ENCODE measurements around the gene REEP6.
A peak's percentile ranks its signal among the peaks of the same experiment; 100 is the strongest.

The REEP6 gene

GRCh38 chr19:1457031-1457739 is 33.8 kb upstream of the REEP6 start:
- Histone ChIP-seq H3K4me1 (ENCODE audit: control insufficient read depth in 5 of 5, insufficient read depth in 5 of 5, low read length in 5 of 5) (peaks cover 5 to 32% (median 29%) of the 10 kb centered on the region in 5 donors), H3K4me3 (ENCODE audit: low read depth in 1 of 5, low read length in 5 of 5) (no peak overlapping the region), H3K36me3 (ENCODE audit: control insufficient read depth in 5 of 5, insufficient read depth in 5 of 5, low read length in 5 of 5) (peaks cover 0 to 17% (median 7%) of the 10 kb centered on the region in 5 donors), H3K27ac (ENCODE audit: low read depth, low read length) (no peak overlapping the region), H3K27me3 (ENCODE audit: control insufficient read depth in 5 of 5, insufficient read depth in 4 of 5, low read length in 5 of 5) (peaks cover 30 to 43% (median 38%) of the 10 kb centered on the region in 5 donors), H3K9ac (ENCODE audit: low read length in 5 of 5) (no peak overlapping the region), H3K9me3 (ENCODE audit: control insufficient read depth in 5 of 5, low read length in 5 of 5) (no peaks in the 10 kb centered on the region)

GRCh38 chr19:1457892-1458291 is 33.1 kb upstream of the REEP6 start:
- no peak overlapping the region for H3K4me3 ChIP-seq (ENCODE audit: low read depth in 1 of 5, low read length in 5 of 5)

GRCh38 chr19:1459479-1459878 is 31.5 kb upstream of the REEP6 start:
- Histone ChIP-seq H3K27me3 (ENCODE audit: control insufficient read depth in 5 of 5, insufficient read depth in 4 of 5, low read length in 5 of 5) (peaks cover 19 to 29% (median 27%) of the 10 kb centered on the region in 5 donors), H3K4me1 (ENCODE audit: control insufficient read depth in 5 of 5, insufficient read depth in 5 of 5, low read length in 5 of 5) (peaks cover 0 to 17% (median 13%) of the 10 kb centered on the region in 5 donors), H3K36me3 (ENCODE audit: control insufficient read depth in 5 of 5, insufficient read depth in 5 of 5, low read length in 5 of 5) (peaks cover 0 to 17% (median 7%) of the 10 kb centered on the region in 5 donors), H3K27ac (ENCODE audit: low read depth, low read length) (no peak overlapping the region), H3K4me3 (ENCODE audit: low read depth in 1 of 5, low read length in 5 of 5) (no peak overlapping the region), H3K9me3 (ENCODE audit: control insufficient read depth in 5 of 5, low read length in 5 of 5) (no peaks in the 10 kb centered on the region), H3K9ac (ENCODE audit: low read length in 5 of 5) (no peak overlapping the region)

More at GRCh38 chr19:1457892-1458291, 33.1 kb upstream of the REEP6 start:
- Histone ChIP-seq H3K36me3 (ENCODE audit: control insufficient read depth in 5 of 5, insufficient read depth in 5 of 5, low read length in 5 of 5) (peaks cover 0 to 17% (median 7%) of the 10 kb centered on the region in 5 donors), H3K27me3 (ENCODE audit: control insufficient read depth in 5 of 5, insufficient read depth in 4 of 5, low read length in 5 of 5) (peaks cover 22 to 36% (median 30%) of the 10 kb centered on the region in 5 donors), H3K9ac (ENCODE audit: low read length in 5 of 5) (no peak overlapping the region), H3K9me3 (ENCODE audit: control insufficient read depth in 5 of 5, low read length in 5 of 5) (no peaks in the 10 kb centered on the region), H3K27ac (ENCODE audit: low read depth, low read length) (no peak overlapping the region), H3K4me1 (ENCODE audit: control insufficient read depth in 5 of 5, insufficient read depth in 5 of 5, low read length in 5 of 5) (peaks cover 5 to 29% (median 27%) of the 10 kb centered on the region in 5 donors)

- Histone ChIP-seq H3K4me3 (ENCODE audit: low read depth in 1 of 5, low read length in 5 of 5) (no peak overlapping the region), H3K4me1 (ENCODE audit: control insufficient read depth in 5 of 5, insufficient read depth in 5 of 5, low read length in 5 of 5) (peaks cover 0 to 13% (median 10%) of the 10 kb centered on the region in 5 donors), H3K9me3 (ENCODE audit: control insufficient read depth in 5 of 5, low read length in 5 of 5) (no peaks in the 10 kb centered on the region), H3K27me3 (ENCODE audit: control insufficient read depth in 5 of 5, insufficient read depth in 4 of 5, low read length in 5 of 5) (peaks cover 22 to 29% (median 28%) of the 10 kb centered on the region in 5 donors), H3K27ac (ENCODE audit: low read depth, low read length) (no peak overlapping the region), H3K36me3 (ENCODE audit: control insufficient read depth in 5 of 5, insufficient read depth in 5 of 5, low read length in 5 of 5) (peaks cover 0 to 17% (median 7%) of the 10 kb centered on the region in 5 donors), H3K9ac (ENCODE audit: low read length in 5 of 5) (no peak overlapping the region)
Observed at GRCh38 chr19:1460033-1460995, 30.7 kb upstream of the REEP6 start.

DNA sequence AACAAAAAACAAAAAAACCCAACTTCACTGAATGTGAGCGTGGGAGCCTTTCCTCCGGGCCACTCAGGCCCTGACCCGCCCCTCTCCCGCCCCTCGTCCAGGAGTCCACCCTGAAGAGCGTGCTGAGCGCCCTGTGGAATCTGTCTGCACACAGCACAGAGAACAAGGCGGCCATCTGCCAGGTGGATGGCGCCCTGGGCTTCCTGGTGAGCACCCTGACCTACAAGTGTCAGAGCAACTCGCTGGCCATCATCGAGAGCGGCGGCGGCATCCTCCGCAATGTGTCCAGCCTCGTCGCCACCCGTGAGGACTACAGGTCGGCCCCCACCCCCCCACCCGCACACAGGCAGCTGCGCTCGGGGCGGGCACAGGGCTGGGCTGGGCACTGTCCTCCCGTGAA is 29.1 kb upstream of the REEP6 start:
- no peaks in the 10 kb centered on the region for H3K9me3 ChIP-seq (ENCODE audit: control insufficient read depth in 5 of 5, low read length in 5 of 5)
- peaks cover 13 to 30% (median 26%) of the 10 kb centered on the region in 5 donors for H3K27me3 ChIP-seq (ENCODE audit: control insufficient read depth in 5 of 5, insufficient read depth in 4 of 5, low read length in 5 of 5)
- peaks cover 0 to 16% (median 11%) of the 10 kb centered on the region in 5 donors for H3K4me1 ChIP-seq (ENCODE audit: control insufficient read depth in 5 of 5, insufficient read depth in 5 of 5, low read length in 5 of 5)
- H3K9ac ChIP-seq (ENCODE audit: low read length in 5 of 5): no peak overlapping the region
- H3K27ac ChIP-seq (ENCODE audit: low read depth, low read length): no peak overlapping the region
- peaks cover 0 to 17% (median 7%) of the 10 kb centered on the region in 5 donors for H3K36me3 ChIP-seq (ENCODE audit: control insufficient read depth in 5 of 5, insufficient read depth in 5 of 5, low read length in 5 of 5)
- no peak overlapping the region for H3K4me3 ChIP-seq (ENCODE audit: low read depth in 1 of 5, low read length in 5 of 5)

- Histone ChIP-seq H3K9ac (ENCODE audit: low read length in 5 of 5) (no peak overlapping the region), H3K27me3 (ENCODE audit: control insufficient read depth in 5 of 5, insufficient read depth in 4 of 5, low read length in 5 of 5) (peaks cover 29 to 44% (median 37%) of the 10 kb centered on the region in 5 donors), H3K4me1 (ENCODE audit: control insufficient read depth in 5 of 5, insufficient read depth in 5 of 5, low read length in 5 of 5) (peaks cover 0 to 50% (median 39%) of the 10 kb centered on the region in 5 donors), H3K4me3 (ENCODE audit: low read depth in 1 of 5, low read length in 5 of 5) (peak overlapping the region in 1 of 5 donors; percentile 18), H3K9me3 (ENCODE audit: control insufficient read depth in 5 of 5, low read length in 5 of 5) (no peaks in the 10 kb centered on the region), H3K36me3 (ENCODE audit: control insufficient read depth in 5 of 5, insufficient read depth in 5 of 5, low read length in 5 of 5) (peaks cover 0 to 9% (median 5%) of the 10 kb centered on the region in 5 donors), H3K27ac (ENCODE audit: low read depth, low read length) (no peak overlapping the region)
Observed at GRCh38 chr19:1465191-1466016, 25.6 kb upstream of the REEP6 start.

DNA sequence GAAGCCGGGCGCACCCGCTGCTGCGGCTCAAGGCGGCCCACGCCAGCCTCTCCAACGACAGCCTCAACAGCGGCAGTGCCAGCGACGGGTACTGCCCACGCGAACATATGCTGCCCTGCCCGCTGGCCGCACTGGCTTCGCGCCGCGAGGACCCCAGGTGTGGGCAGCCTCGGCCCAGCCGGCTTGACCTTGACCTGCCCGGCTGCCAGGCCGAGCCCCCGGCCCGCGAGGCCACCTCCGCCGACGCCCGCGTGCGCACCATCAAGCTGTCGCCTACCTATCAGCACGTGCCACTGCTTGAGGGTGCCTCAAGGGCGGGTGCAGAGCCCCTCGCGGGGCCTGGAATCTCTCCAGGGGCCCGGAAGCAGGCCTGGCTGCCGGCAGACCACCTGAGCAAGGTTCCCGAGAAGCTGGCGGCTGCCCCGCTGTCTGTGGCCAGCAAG is 24.9 kb upstream of the REEP6 start:
- Histone ChIP-seq H3K36me3 (ENCODE audit: control insufficient read depth in 5 of 5, insufficient read depth in 5 of 5, low read length in 5 of 5) (peaks cover 0 to 3% (median under 1%) of the 10 kb centered on the region in 5 donors), H3K27me3 (ENCODE audit: control insufficient read depth in 5 of 5, insufficient read depth in 4 of 5, low read length in 5 of 5) (peaks cover 31 to 50% (median 41%) of the 10 kb centered on the region in 5 donors), H3K9ac (ENCODE audit: low read length in 5 of 5) (no peak overlapping the region), H3K9me3 (ENCODE audit: control insufficient read depth in 5 of 5, low read length in 5 of 5) (no peaks in the 10 kb centered on the region), H3K27ac (ENCODE audit: low read depth, low read length) (no peak overlapping the region), H3K4me1 (ENCODE audit: control insufficient read depth in 5 of 5, insufficient read depth in 5 of 5, low read length in 5 of 5) (peaks cover 0 to 56% (median 45%) of the 10 kb centered on the region in 5 donors), H3K4me3 (ENCODE audit: low read depth in 1 of 5, low read length in 5 of 5) (peak overlapping the region in 1 of 5 donors; percentile 18)

DNA sequence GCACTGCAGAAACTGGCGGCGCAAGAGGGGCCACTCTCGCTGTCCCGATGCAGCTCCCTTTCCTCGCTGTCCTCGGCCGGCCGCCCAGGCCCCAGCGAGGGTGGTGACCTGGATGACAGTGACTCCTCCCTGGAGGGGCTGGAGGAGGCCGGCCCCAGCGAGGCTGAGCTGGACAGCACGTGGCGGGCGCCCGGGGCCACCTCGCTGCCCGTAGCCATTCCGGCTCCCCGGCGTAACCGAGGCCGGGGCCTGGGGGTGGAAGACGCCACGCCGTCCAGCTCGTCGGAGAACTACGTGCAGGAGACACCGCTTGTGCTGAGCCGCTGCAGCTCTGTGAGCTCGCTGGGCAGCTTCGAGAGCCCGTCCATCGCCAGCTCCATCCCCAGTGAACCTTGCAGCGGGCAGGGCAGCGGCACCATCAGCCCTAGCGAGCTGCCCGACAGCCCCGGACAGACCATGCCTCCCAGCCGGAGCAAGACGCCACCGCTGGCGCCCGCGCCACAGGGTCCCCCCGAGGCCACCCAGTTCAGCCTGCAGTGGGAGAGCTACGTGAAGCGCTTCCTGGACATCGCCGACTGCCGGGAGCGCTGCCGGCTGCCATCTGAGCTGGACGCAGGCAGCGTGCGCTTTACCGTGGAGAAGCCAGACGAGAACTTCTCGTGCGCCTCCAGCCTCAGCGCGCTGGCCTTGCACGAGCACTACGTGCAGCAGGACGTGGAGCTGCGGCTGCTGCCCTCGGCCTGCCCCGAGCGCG is 24.3 kb upstream of the REEP6 start:
- H3K27ac ChIP-seq (ENCODE audit: low read depth, low read length): no peak overlapping the region
- H3K9ac ChIP-seq (ENCODE audit: low read length in 5 of 5): no peak overlapping the region
- no peaks in the 10 kb centered on the region for H3K9me3 ChIP-seq (ENCODE audit: control insufficient read depth in 5 of 5, low read length in 5 of 5)
- peaks cover 0 to 62% (median 51%) of the 10 kb centered on the region in 5 donors for H3K4me1 ChIP-seq (ENCODE audit: control insufficient read depth in 5 of 5, insufficient read depth in 5 of 5, low read length in 5 of 5)
- no peaks in the 10 kb centered on the region for H3K36me3 ChIP-seq (ENCODE audit: control insufficient read depth in 5 of 5, insufficient read depth in 5 of 5, low read length in 5 of 5)
- peak overlapping the region in 2 of 5 donors; percentile 10 to 15 for H3K4me3 ChIP-seq (ENCODE audit: low read depth in 1 of 5, low read length in 5 of 5)
- H3K27me3 ChIP-seq (ENCODE audit: control insufficient read depth in 5 of 5, insufficient read depth in 4 of 5, low read length in 5 of 5): peaks cover 37 to 56% (median 47%) of the 10 kb centered on the region in 5 donors

DNA sequence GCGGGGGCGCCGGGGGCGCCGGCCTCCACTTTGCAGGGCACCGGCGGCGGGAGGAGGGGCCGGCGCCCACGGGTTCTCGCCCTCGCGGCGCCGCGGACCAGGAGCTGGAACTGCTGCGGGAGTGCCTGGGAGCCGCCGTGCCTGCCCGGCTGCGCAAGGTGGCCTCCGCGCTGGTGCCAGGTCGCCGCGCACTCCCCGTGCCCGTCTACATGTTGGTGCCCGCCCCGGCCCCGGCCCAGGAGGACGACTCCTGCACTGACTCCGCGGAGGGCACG is 23.8 kb upstream of the REEP6 start:
- H3K27me3 ChIP-seq (ENCODE audit: control insufficient read depth in 5 of 5, insufficient read depth in 4 of 5, low read length in 5 of 5): peaks cover 42 to 61% (median 53%) of the 10 kb centered on the region in 5 donors

More for the DNA sequence above, 23.8 kb upstream of the REEP6 start:
- H3K4me3 ChIP-seq (ENCODE audit: low read depth in 1 of 5, low read length in 5 of 5): peak overlapping the region in 2 of 5 donors; percentile 10 to 15
- no peak overlapping the region for H3K9ac ChIP-seq (ENCODE audit: low read length in 5 of 5)
- no peak overlapping the region for H3K27ac ChIP-seq (ENCODE audit: low read depth, low read length)
- peaks cover 0 to 67% (median 53%) of the 10 kb centered on the region in 5 donors for H3K4me1 ChIP-seq (ENCODE audit: control insufficient read depth in 5 of 5, insufficient read depth in 5 of 5, low read length in 5 of 5)
- H3K36me3 ChIP-seq (ENCODE audit: control insufficient read depth in 5 of 5, insufficient read depth in 5 of 5, low read length in 5 of 5): no peaks in the 10 kb centered on the region
- no peaks in the 10 kb centered on the region for H3K9me3 ChIP-seq (ENCODE audit: control insufficient read depth in 5 of 5, low read length in 5 of 5)

Data from subcutaneous abdominal adipose tissue (tissue), 5 donors.